H9 (cell line): ENCODE data around the gene TRPV6. TPM values are rescaled to one million over a fixed set of nuclear protein-coding genes. Genes with fewer than 3 reads are reported as not detected.

Experiments
- DNase-seq: peaks from one replicate; pipeline ENCODE4 v3.0.0-alpha.2; 2017
- H2AFZ ChIP-seq: one replicate; pipeline ENCODE4 v1.6.1; 2013; ENCODE audit warnings: mild to moderate bottlenecking, low read length, control low read depth, moderate library complexity
- H2AK5ac ChIP-seq: 2 replicates; pipeline ENCODE4 v1.6.1; 2013; ENCODE audit warnings: low read length, control low read depth, mixed read lengths; ENCODE audit not compliant: insufficient read length
- H2BK120ac ChIP-seq: one replicate; pipeline ENCODE4 v1.6.1; 2013; ENCODE audit warnings: low read depth, mild to moderate bottlenecking, low read length, control low read depth, inconsistent platforms; ENCODE audit not compliant: poor library complexity, severe bottlenecking
- H2BK12ac ChIP-seq: 2 replicates; pipeline ENCODE4 v1.6.1; 2013; ENCODE audit warnings: low read length, control low read depth, mixed read lengths, low read depth; ENCODE audit not compliant: insufficient read length
- H2BK15ac ChIP-seq: 2 replicates; pipeline ENCODE4 v1.6.1; 2013; ENCODE audit warnings: low read depth, low read length, control low read depth
- H2BK20ac ChIP-seq: one replicate; pipeline ENCODE4 v1.6.1; 2013; ENCODE audit warnings: low read depth, mild to moderate bottlenecking, low read length, control low read depth, inconsistent platforms; ENCODE audit not compliant: poor library complexity, severe bottlenecking
- H2BK5ac ChIP-seq: 2 replicates; pipeline ENCODE4 v1.6.1; 2013; ENCODE audit warnings: low read length, control low read depth, mixed read lengths; ENCODE audit not compliant: insufficient read length
- H3K14ac ChIP-seq: 2 replicates; pipeline ENCODE4 v1.6.1; 2013; ENCODE audit warnings: low read length, control low read depth; ENCODE audit not compliant: insufficient read depth
- H3K18ac ChIP-seq: 2 replicates; pipeline ENCODE4 v1.6.1; 2013; ENCODE audit warnings: low read depth, mild to moderate bottlenecking, mixed read lengths, low read length, control low read depth; ENCODE audit not compliant: insufficient read length
- H3K23ac ChIP-seq: 2 replicates; pipeline ENCODE4 v1.6.1; 2013; ENCODE audit warnings: low read length, control low read depth, mixed read lengths, low read depth; ENCODE audit not compliant: insufficient read length
- H3K23me2 ChIP-seq: 2 replicates; pipeline ENCODE4 v1.6.1; 2013; ENCODE audit warnings: low read depth, mild to moderate bottlenecking, mixed read lengths, low read length, control low read depth; ENCODE audit not compliant: insufficient read length, poor library complexity, severe bottlenecking
- H3K27ac ChIP-seq: 2 replicates; pipeline ENCODE4 v1.5.1; 2013; ENCODE audit warnings: low read length, control low read depth, mixed read lengths, low read depth; ENCODE audit not compliant: insufficient read length
- H3K27me3 ChIP-seq: 2 replicates; pipeline ENCODE4 v1.6.1; 2013; ENCODE audit warnings: low read length, control low read depth, inconsistent platforms; ENCODE audit not compliant: insufficient read depth
- H3K4ac ChIP-seq: 2 replicates; pipeline ENCODE4 v1.6.1; 2013; ENCODE audit warnings: low read depth, mild to moderate bottlenecking, control low read depth, inconsistent platforms, low read length, moderate library complexity
- H3K4me1 ChIP-seq: 2 replicates; pipeline ENCODE4 v1.6.1; 2013; ENCODE audit warnings: low read length, control low read depth, inconsistent platforms; ENCODE audit not compliant: insufficient read depth
- H3K4me2 ChIP-seq: 2 replicates; pipeline ENCODE4 v1.6.1; 2013; ENCODE audit warnings: low read length, control low read depth, mixed read lengths; ENCODE audit not compliant: insufficient read length, insufficient read depth
- H3K56ac ChIP-seq: 2 replicates; pipeline ENCODE4 v1.6.1; 2013; ENCODE audit warnings: low read depth, mild to moderate bottlenecking, mixed read lengths, low read length, control low read depth; ENCODE audit not compliant: insufficient read length
- H3K79me1 ChIP-seq: 2 replicates; pipeline ENCODE4 v1.6.1; 2013; ENCODE audit warnings: low read depth, mild to moderate bottlenecking, moderate library complexity, low read length, control low read depth, inconsistent platforms; ENCODE audit not compliant: insufficient read depth, poor library complexity, severe bottlenecking
- H3K79me2 ChIP-seq: 2 replicates; pipeline ENCODE4 v1.6.1; 2013; ENCODE audit warnings: low read length, control low read depth, inconsistent platforms; ENCODE audit not compliant: insufficient read depth
- H3K9ac ChIP-seq: 2 replicates; pipeline ENCODE4 v1.6.1; 2013; ENCODE audit warnings: low read length, control low read depth, mixed read lengths; ENCODE audit not compliant: insufficient read length; ENCODE audit errors: extremely low read depth
- H3K9me3 ChIP-seq: one replicate; pipeline ENCODE4 v1.6.1; 2013; ENCODE audit warnings: low read depth, low read length, inconsistent platforms; ENCODE audit not compliant: control insufficient read depth
- H3T11ph ChIP-seq: one replicate; pipeline ENCODE4 v1.6.1; 2013; ENCODE audit warnings: mild to moderate bottlenecking, low read length, control low read depth, inconsistent platforms
- H4K20me1 ChIP-seq: one replicate; pipeline ENCODE4 v1.6.1; 2013; ENCODE audit not compliant: control insufficient read depth, insufficient read length, insufficient read depth
- H4K5ac ChIP-seq: 2 replicates; pipeline ENCODE4 v1.6.1; 2013; ENCODE audit warnings: low read depth, mild to moderate bottlenecking, mixed read lengths, low read length, control low read depth; ENCODE audit not compliant: insufficient read length
- H4K8ac ChIP-seq: replicated peaks from 2 replicates; pipeline ENCODE4 v1.6.1; 2013; ENCODE audit warnings: low read length, control low read depth, mixed read lengths, low read depth; ENCODE audit not compliant: insufficient read length
- H4K91ac ChIP-seq: 2 replicates; pipeline ENCODE4 v1.6.1; 2013; ENCODE audit warnings: low read depth, mild to moderate bottlenecking, moderate library complexity, mixed read lengths, low read length, control low read depth; ENCODE audit not compliant: insufficient read length
- H3K27ac Mint-ChIP-seq, 3 experiments: 2 replicates in 2 of 3; 3 replicates in 1 of 3; pipeline ENCODE4 v1.8.0; 2020 to 2021; ENCODE audit warnings: mixed read lengths in 3 of 3, mild to moderate bottlenecking in 1 of 3, moderate library complexity in 1 of 3
- H3K27me3 Mint-ChIP-seq: 2 replicates; pipeline ENCODE4 v1.8.0; 2021; ENCODE audit warnings: low read depth, mild to moderate bottlenecking, moderate library complexity, mixed read lengths
- H3K36me3 Mint-ChIP-seq, 3 experiments: 2 replicates in 2 of 3; 3 replicates in 1 of 3; pipeline ENCODE4 v1.8.0; 2020 to 2021; ENCODE audit warnings: low read depth in 3 of 3, mixed read lengths in 3 of 3; ENCODE audit not compliant: insufficient read depth in 1 of 3
- H3K4me1 Mint-ChIP-seq, 2 experiments: 2 replicates each; pipeline ENCODE4 v1.8.0; 2020; ENCODE audit warnings: mixed read lengths in 2 of 2
- H3K4me3 Mint-ChIP-seq, 2 experiments: 2 replicates in 1 of 2; 3 replicates in 1 of 2; pipeline ENCODE4 v1.8.0; 2020 to 2021; ENCODE audit warnings: mild to moderate bottlenecking in 2 of 2, mixed read lengths in 2 of 2, moderate library complexity in 1 of 2
- H3K9me3 Mint-ChIP-seq, 2 experiments: 2 replicates in 1 of 2; 3 replicates in 1 of 2; pipeline ENCODE4 v1.8.0; 2020; ENCODE audit warnings: mild to moderate bottlenecking in 2 of 2, mixed read lengths in 2 of 2, moderate library complexity in 1 of 2
- WGBS: extraction: QIAGEN DNeasy Blood & Tissue Kit; methylation state at CpG from one replicate; pipeline ENCODE4 v1.1.7; 2013; ENCODE audit warnings: missing lambda C conversion rate, low lambda C conversion rate, mixed read lengths; ENCODE audit not compliant: insufficient read length; ENCODE audit errors: extremely low coverage; 5-methylcytosine and 5-hydroxymethylcytosine counted together
- total RNA-seq: library from RNA; stranded (reverse); gene quantifications from 2 replicates; pipeline ENCODE4 v1.2.1, GENCODE V29; 2021
- TF ChIP-seq, protein P1 (sequence below): fragments of 200-600 bp; sonication (generic); conservative IDR thresholded peaks from 3 replicates; pipeline ENCODE4 v1.8.0; 2021; ENCODE audit warnings: antibody characterized with exemption, mild to moderate bottlenecking

Gene TRPV6
- total RNA-seq, 1 experiment from 2014 or later: 0.61 TPM

DNA sequence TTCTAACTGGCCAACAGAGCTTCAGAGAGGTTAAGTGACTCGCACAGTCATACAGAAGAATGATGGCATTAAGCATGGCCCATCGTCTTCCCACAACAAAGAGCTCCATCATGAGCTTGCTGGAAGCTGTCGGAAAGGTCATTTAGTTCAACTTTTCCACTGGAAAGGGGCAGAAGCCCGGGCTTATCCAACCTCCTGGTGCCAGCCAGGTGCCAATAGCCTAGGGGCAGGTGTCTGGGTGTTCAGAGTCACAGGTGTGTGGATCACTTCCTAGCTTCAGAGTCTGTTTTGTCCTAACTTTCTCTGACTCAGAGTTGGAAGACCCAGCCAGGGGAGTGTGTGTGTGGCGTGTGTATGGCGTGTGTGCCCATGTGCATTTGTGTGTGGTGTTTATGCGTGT is 1.3 kb upstream of the TRPV6 start:
- H3K4me1 Mint-ChIP-seq: peaks cover 12 to 17% of the 10 kb centered on the region in 2 experiments
- no peak overlapping the region for H4K5ac ChIP-seq
- H3K27me3 ChIP-seq: no peaks in the 10 kb centered on the region
- H3K36me3 Mint-ChIP-seq: peaks cover 0 to 2% (median 0%) of the 10 kb centered on the region in 3 experiments; a peak in 2 of 7 replicates
- no peak overlapping the region for H3K4me3 Mint-ChIP-seq
- no peak overlapping the region for H2BK120ac ChIP-seq
- H2BK5ac ChIP-seq: no peak overlapping the region
- H3K4ac ChIP-seq: no peak overlapping the region
- H3K79me2 ChIP-seq: no peaks in the 10 kb centered on the region; the same call in 1 of the 2 replicates
- H4K8ac ChIP-seq: no peak overlapping the region
- H3K56ac ChIP-seq: no peak overlapping the region
- peaks cover 3% of the 10 kb centered on the region for H3K23me2 ChIP-seq
- peak overlapping the region in 1 of 3 experiments; percentile 21; a peak in 2 of 7 replicates for H3K27ac Mint-ChIP-seq
- H3K79me1 ChIP-seq: no peaks in the 10 kb centered on the region
- no peak overlapping the region for H3K27ac ChIP-seq
- H3K14ac ChIP-seq: no peak overlapping the region
- H2BK15ac ChIP-seq: no peak overlapping the region; the same call in 1 of the 2 replicates
- no peak overlapping the region for H2BK20ac ChIP-seq
- TF ChIP-seq, protein P1, sequence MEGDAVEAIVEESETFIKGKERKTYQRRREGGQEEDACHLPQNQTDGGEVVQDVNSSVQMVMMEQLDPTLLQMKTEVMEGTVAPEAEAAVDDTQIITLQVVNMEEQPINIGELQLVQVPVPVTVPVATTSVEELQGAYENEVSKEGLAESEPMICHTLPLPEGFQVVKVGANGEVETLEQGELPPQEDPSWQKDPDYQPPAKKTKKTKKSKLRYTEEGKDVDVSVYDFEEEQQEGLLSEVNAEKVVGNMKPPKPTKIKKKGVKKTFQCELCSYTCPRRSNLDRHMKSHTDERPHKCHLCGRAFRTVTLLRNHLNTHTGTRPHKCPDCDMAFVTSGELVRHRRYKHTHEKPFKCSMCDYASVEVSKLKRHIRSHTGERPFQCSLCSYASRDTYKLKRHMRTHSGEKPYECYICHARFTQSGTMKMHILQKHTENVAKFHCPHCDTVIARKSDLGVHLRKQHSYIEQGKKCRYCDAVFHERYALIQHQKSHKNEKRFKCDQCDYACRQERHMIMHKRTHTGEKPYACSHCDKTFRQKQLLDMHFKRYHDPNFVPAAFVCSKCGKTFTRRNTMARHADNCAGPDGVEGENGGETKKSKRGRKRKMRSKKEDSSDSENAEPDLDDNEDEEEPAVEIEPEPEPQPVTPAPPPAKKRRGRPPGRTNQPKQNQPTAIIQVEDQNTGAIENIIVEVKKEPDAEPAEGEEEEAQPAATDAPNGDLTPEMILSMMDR: no peak
- no peak overlapping the region for H2AFZ ChIP-seq
- no peak overlapping the region for H2AK5ac ChIP-seq
- H3K9me3 Mint-ChIP-seq: peaks cover 3 to 8% of the 10 kb centered on the region in 2 experiments; a peak in 3 of 5 replicates
- peak overlapping the region; percentile 37 for H3K23ac ChIP-seq
- H3K4me1 ChIP-seq: no peaks in the 10 kb centered on the region; the same call in 1 of the 2 replicates
- no peak overlapping the region for H2BK12ac ChIP-seq
- peaks cover 2% of the 10 kb centered on the region for H4K20me1 ChIP-seq
- no peak overlapping the region for H4K91ac ChIP-seq
- peaks cover 8% of the 10 kb centered on the region for H3K27me3 Mint-ChIP-seq
- no peak overlapping the region for H3T11ph ChIP-seq
- peak; percentile 8 for DNase-seq
- H3K9ac ChIP-seq: no peak overlapping the region
- H3K4me2 ChIP-seq: no peak overlapping the region
- no peaks in the 10 kb centered on the region for H3K9me3 ChIP-seq
- WGBS: no CpG with 5 or more reads among the region's 7 CpGs
- H3K18ac ChIP-seq: no peak overlapping the region
